Cardiac muscle cell (in vitro differentiated cells and primary cell): ENCODE measurements around the gene HADH. TPM values are rescaled to one million over a fixed set of nuclear protein-coding genes. Genes with fewer than 3 reads are reported as not detected.
A peak's percentile ranks its signal among the peaks of the same experiment; 100 is the strongest.

Source experiments
- DNase-seq, 2 donors: peaks; one replicate each; pipeline versions ENCODE4 v3.0.0 to v3.0.0-alpha.2; 2010 to 2017; ENCODE audit warnings: low read depth in 1 of 2, low spot score in 1 of 2
- H3K27ac ChIP-seq: fragments of 200-600 bp; sonication (generic); 2 replicates; pipeline ENCODE4 v1.5.1; 2016
- H3K27me3 ChIP-seq: fragments of 200-600 bp; sonication (generic); 2 replicates; pipeline ENCODE4 v1.6.0; 2016; ENCODE audit warnings: control low read depth
- H3K36me3 ChIP-seq: fragments of 200-600 bp; sonication (generic); 2 replicates; pipeline ENCODE4 v1.5.1; 2016; ENCODE audit warnings: control low read depth
- H3K4me1 ChIP-seq: fragments of 200-600 bp; sonication (generic); 2 replicates; pipeline ENCODE4 v1.8.1; 2017; ENCODE audit warnings: low read depth, mild to moderate bottlenecking, mixed run types
- H3K4me3 ChIP-seq: fragments of 200-600 bp; sonication (generic); 2 replicates; pipeline ENCODE4 v1.5.1; 2016; ENCODE audit warnings: mild to moderate bottlenecking
- H3K9me3 ChIP-seq: fragments of 200-600 bp; sonication (generic); 2 replicates; pipeline ENCODE4 v1.5.1; 2017; ENCODE audit warnings: low read depth, mild to moderate bottlenecking, control low read depth
- CTCF ChIP-seq: IDR thresholded peaks from 2 replicates; pipeline ENCODE4 v1.5.1; 2012; ENCODE audit warnings: low read depth, mild to moderate bottlenecking, low read length
- polyA plus RNA-seq: library from polyadenylated mRNA; unstranded; fragments of >200 nt; fragmentation: Nextera tagmentation; extraction: Ambion mirVana; gene quantifications from 2 replicates; pipeline ENCODE4 v1.2.1, GENCODE V29; 2016
- total RNA-seq: library from RNA; depleted of rRNA; stranded (reverse); fragments of >200 nt; gene quantifications from 2 replicates; pipeline ENCODE4 v1.2.3, GENCODE V29; 2016

Gene HADH
- total and polyA plus RNA-seq, 2 experiments from 2014 or later: 59.1 to 84.7 TPM

GRCh38 chr4:107989162-107989536, 540 bp upstream of the HADH start:
- Histone ChIP-seq H3K27ac (no peak overlapping the region), H3K27me3 (no peaks in the 10 kb centered on the region), H3K9me3 (no peaks in the 10 kb centered on the region), H3K4me3 (peak overlapping the region; percentile 79), H3K4me1 (peaks cover 29% of the 10 kb centered on the region), H3K36me3 (no peaks in the 10 kb centered on the region)
- DNase-seq: no peak
- TF ChIP-seq CTCF: no peak

- H3K27ac ChIP-seq: peak overlapping the region; percentile 70
- H3K36me3 ChIP-seq: no peaks in the 10 kb centered on the region
- H3K9me3 ChIP-seq: no peaks in the 10 kb centered on the region
- no peaks in the 10 kb centered on the region for H3K27me3 ChIP-seq
- peak in 1 of 2 donors; percentile 90 for DNase-seq
- H3K4me1 ChIP-seq: peaks cover 34% of the 10 kb centered on the region
- no peak for TF ChIP-seq CTCF
- no peak overlapping the region for H3K4me3 ChIP-seq
These were observed 2.4 kb downstream of the HADH start for GRCh38 chr4:107991945-107992630.

GRCh38 chr4:107993969-107994368, 4.3 kb downstream of the HADH start:
- no peak for TF ChIP-seq CTCF
- H3K4me3 ChIP-seq: no peak overlapping the region
- H3K27me3 ChIP-seq: no peaks in the 10 kb centered on the region
- H3K27ac ChIP-seq: no peak overlapping the region
- no peaks in the 10 kb centered on the region for H3K36me3 ChIP-seq
- peaks cover 40% of the 10 kb centered on the region for H3K4me1 ChIP-seq
- DNase-seq: no peak
- no peaks in the 10 kb centered on the region for H3K9me3 ChIP-seq

- Histone ChIP-seq H3K27ac (no peak overlapping the region), H3K4me3 (no peak overlapping the region), H3K36me3 (no peaks in the 10 kb centered on the region), H3K27me3 (no peaks in the 10 kb centered on the region), H3K4me1 (peaks cover 46% of the 10 kb centered on the region), H3K9me3 (no peaks in the 10 kb centered on the region)
- no peak for TF ChIP-seq CTCF
- no peak for DNase-seq
These were observed 5.2 kb downstream of the HADH start for GRCh38 chr4:107994894-107995293.

- Histone ChIP-seq H3K27me3 (no peaks in the 10 kb centered on the region), H3K4me3 (no peak overlapping the region), H3K9me3 (no peaks in the 10 kb centered on the region), H3K27ac (peak overlapping the region; percentile 83), H3K4me1 (peaks cover 36% of the 10 kb centered on the region), H3K36me3 (no peaks in the 10 kb centered on the region)
- DNase-seq: peak in 1 of 2 donors; percentile 38
- TF ChIP-seq CTCF: no peak
These were observed 7.5 kb downstream of the HADH start for GRCh38 chr4:107996949-107997788.
